ENCODE results near the gene ZNF32.

GRCh38 chr10:43686414-43686813 lies 37.7 kb upstream of the ZNF32 start:
- TF ChIP-seq, protein P1, sequence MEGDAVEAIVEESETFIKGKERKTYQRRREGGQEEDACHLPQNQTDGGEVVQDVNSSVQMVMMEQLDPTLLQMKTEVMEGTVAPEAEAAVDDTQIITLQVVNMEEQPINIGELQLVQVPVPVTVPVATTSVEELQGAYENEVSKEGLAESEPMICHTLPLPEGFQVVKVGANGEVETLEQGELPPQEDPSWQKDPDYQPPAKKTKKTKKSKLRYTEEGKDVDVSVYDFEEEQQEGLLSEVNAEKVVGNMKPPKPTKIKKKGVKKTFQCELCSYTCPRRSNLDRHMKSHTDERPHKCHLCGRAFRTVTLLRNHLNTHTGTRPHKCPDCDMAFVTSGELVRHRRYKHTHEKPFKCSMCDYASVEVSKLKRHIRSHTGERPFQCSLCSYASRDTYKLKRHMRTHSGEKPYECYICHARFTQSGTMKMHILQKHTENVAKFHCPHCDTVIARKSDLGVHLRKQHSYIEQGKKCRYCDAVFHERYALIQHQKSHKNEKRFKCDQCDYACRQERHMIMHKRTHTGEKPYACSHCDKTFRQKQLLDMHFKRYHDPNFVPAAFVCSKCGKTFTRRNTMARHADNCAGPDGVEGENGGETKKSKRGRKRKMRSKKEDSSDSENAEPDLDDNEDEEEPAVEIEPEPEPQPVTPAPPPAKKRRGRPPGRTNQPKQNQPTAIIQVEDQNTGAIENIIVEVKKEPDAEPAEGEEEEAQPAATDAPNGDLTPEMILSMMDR (IDR thresholded peaks at IDR 0.05) = no peak
- TF ChIP-seq ETV6 (CRISPR knock-in tag; IDR thresholded peaks at IDR 0.05) (no peak), IRF2 (CRISPR knock-in tag; IDR thresholded peaks at IDR 0.05; ENCODE audit: borderline replicate concordance, low read depth) (no peak), ZNF416 (CRISPR knock-in tag; IDR thresholded peaks at IDR 0.05) (no peak), MYBL2 (CRISPR knock-in tag; IDR thresholded peaks at IDR 0.05) (no peak), USF1 (CRISPR knock-in tag; IDR thresholded peaks at IDR 0.05) (no peak), NFE2L1 (CRISPR knock-in tag; IDR thresholded peaks at IDR 0.05) (no peak), JUN (CRISPR knock-in tag; IDR thresholded peaks at IDR 0.05) (no peak)

Measured in WTC11 (cell line).